PFSK-1 (cell line): ENCODE data around the gene TAOK2.

Experiments
- POLR2AphosphoS5 ChIP-seq: IDR thresholded peaks from 2 replicates; pipeline ENCODE4 v1.6.1; 2012; ENCODE audit warnings: low read depth, mild to moderate bottlenecking, control low read depth, low read length, moderate library complexity
- SIN3A ChIP-seq: IDR thresholded peaks from 2 replicates; pipeline ENCODE4 v1.6.1; 2012; ENCODE audit warnings: mild to moderate bottlenecking, low read length, moderate library complexity, borderline replicate concordance; ENCODE audit not compliant: insufficient read depth
- TAF1 ChIP-seq: IDR thresholded peaks from 2 replicates; pipeline ENCODE4 v1.6.1; 2012; ENCODE audit warnings: low read length, control low read depth, borderline replicate concordance; ENCODE audit not compliant: insufficient read depth

DNA sequence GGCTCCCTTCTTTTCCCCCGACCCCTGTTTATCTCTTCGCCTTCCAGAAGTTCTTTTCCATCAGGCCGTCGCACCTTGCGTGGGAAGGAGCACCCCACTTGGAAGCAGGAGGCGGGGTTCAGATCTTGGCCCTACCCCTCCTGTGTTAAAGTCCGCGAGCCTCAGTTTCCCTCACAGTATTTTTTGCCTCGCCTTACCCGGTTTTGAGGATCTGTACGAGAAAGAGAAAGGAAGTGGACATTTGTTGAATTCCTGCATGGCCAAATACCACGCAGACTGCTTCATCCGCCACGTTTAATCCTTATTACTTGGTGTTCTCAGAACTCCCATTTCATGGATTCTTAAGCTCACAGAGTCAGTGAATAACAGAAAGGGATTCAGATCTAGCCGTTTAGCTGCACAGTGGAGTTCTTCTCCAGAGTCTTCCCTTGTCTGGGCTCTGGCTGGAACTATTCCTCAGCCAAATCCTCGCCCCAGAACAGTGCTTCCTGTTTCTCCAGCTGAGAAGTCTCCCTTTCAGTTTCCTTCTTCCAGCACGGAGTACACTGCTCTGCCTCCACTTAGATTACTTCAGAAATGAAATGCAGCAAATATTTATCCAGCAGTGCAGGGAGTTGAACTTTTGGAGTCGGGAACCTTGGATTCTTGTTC, 11.2 kb upstream of the TAOK2 start:
- 0 out of 2 replicates have a peak, but pooled peaks have one; percentile 38 for TF ChIP-seq SIN3A
- no peak for TF ChIP-seq POLR2AphosphoS5
- no peak for TF ChIP-seq TAF1
